ENCODE data around the gene NME3.

The NME3 gene

GRCh38 chr16:1768061-1768766 is 3.1 kb downstream of the NME3 start:
- no peak for DNase-seq

- DNase-seq = no peak
Observed at GRCh38 chr16:1767116-1767994, 4.0 kb downstream of the NME3 start.

- no peak for DNase-seq
Observed at GRCh38 chr16:1766701-1767100, 4.6 kb downstream of the NME3 start.

- DNase-seq = no peak
Observed at GRCh38 chr16:1766231-1766630, 5.1 kb downstream of the NME3 start.

GRCh38 chr16:1765826-1766225 is 5.5 kb downstream of the NME3 start:
- no peak for DNase-seq

GRCh38 chr16:1764971-1765370 is 6.4 kb downstream of the NME3 start:
- no peak for DNase-seq

- DNase-seq = no peak
Observed at GRCh38 chr16:1763521-1764511, 7.5 kb downstream of the NME3 start.

GRCh38 chr16:1762879-1763520 is 8.3 kb downstream of the NME3 start:
- no peak for DNase-seq

GRCh38 chr16:1762196-1762878 is 9.0 kb downstream of the NME3 start:
- DNase-seq = no peak

GRCh38 chr16:1761751-1762150 is 9.6 kb downstream of the NME3 start:
- DNase-seq = no peak

- no peak for DNase-seq
Observed at GRCh38 chr16:1760911-1761310, 10.4 kb downstream of the NME3 start.

- DNase-seq = no peak
Observed at GRCh38 chr16:1759511-1759910, 11.8 kb downstream of the NME3 start.

- DNase-seq = no peak
Observed at GRCh38 chr16:1758923-1759322, 12.4 kb downstream of the NME3 start.

- DNase-seq = no peak
Observed at GRCh38 chr16:1757714-1758461, 13.5 kb downstream of the NME3 start.

- no peak for DNase-seq
Observed at GRCh38 chr16:1754204-1754603, 17.1 kb downstream of the NME3 start.

- DNase-seq = no peak
Observed at GRCh38 chr16:1752853-1753252, 18.5 kb downstream of the NME3 start.

- DNase-seq = no peak
Observed at GRCh38 chr16:1751946-1752345, 19.4 kb downstream of the NME3 start.

GRCh38 chr16:1749152-1750117 is 21.9 kb downstream of the NME3 start:
- no peak for DNase-seq

GRCh38 chr16:1747934-1748333 is 23.4 kb downstream of the NME3 start:
- no peak for DNase-seq

GRCh38 chr16:1746693-1747195 is 24.6 kb downstream of the NME3 start:
- no peak for DNase-seq

Measured in NCI-H345 (cell line).